ENCODE measurements around the gene SPOP. TPM values are rescaled to one million over a fixed set of nuclear protein-coding genes. Genes with fewer than 3 reads are reported as not detected.

SPOP gene
- total RNA-seq, 1 donor from 2014 or later, result 58.0 TPM

DNA sequence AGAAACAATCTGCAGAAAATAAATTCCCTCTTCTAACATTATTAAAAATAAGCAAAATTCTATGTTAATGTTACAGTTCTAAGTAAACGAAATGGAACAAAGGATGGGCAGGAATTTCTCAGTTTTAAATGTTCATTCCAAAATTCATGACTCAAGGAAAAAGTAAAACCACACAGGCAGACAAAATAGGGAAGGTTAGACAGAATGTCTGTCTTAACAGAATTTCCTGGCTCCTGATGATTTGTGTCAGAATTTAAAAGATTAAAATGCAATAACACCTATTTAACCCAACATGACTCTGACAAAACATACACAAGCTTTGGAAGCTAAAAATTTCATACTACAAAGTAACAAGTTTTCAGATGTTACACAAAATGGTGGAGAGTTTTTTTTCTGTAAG is 42.8 kb downstream of the SPOP start:
- Mint-ChIP-seq H3K4me1 (ENCODE audit: low read depth) (peaks cover 3% of the 10 kb centered on the region), H3K9me3 (ENCODE audit: low read depth) (no peaks in the 10 kb centered on the region), H3K27me3 (no peaks in the 10 kb centered on the region), H3K36me3 (ENCODE audit: insufficient read depth) (peaks cover 5% of the 10 kb centered on the region), H3K4me3 (ENCODE audit: low read depth) (no peak overlapping the region), H3K27ac (no peak overlapping the region)
- TF ChIP-seq, protein P1, sequence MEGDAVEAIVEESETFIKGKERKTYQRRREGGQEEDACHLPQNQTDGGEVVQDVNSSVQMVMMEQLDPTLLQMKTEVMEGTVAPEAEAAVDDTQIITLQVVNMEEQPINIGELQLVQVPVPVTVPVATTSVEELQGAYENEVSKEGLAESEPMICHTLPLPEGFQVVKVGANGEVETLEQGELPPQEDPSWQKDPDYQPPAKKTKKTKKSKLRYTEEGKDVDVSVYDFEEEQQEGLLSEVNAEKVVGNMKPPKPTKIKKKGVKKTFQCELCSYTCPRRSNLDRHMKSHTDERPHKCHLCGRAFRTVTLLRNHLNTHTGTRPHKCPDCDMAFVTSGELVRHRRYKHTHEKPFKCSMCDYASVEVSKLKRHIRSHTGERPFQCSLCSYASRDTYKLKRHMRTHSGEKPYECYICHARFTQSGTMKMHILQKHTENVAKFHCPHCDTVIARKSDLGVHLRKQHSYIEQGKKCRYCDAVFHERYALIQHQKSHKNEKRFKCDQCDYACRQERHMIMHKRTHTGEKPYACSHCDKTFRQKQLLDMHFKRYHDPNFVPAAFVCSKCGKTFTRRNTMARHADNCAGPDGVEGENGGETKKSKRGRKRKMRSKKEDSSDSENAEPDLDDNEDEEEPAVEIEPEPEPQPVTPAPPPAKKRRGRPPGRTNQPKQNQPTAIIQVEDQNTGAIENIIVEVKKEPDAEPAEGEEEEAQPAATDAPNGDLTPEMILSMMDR (IDR thresholded peaks at IDR 0.05; ENCODE audit: unreplicated experiment), result no peak
- no peak for DNase-seq (ENCODE audit: low spot score, unreplicated experiment)

DNA sequence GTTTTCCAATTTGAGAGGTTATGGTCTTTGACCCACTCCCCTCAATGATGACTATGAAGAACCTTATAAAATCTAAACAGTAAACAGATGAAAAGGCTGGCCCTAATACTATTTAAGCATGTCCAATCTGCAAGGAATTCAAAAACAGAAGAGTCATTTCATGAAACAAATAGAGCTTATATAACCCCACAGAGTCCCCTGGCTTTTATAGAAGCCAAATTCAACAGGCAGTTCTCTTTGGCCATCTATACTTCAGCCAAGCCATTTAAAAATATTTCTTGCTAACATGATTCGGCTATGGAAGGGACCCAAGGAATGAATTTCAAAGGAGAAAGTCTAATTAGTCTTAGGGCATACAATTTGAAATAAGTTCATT is 43.4 kb downstream of the SPOP start:
- Mint-ChIP-seq H3K36me3 (ENCODE audit: insufficient read depth) (peaks cover 5% of the 10 kb centered on the region), H3K27me3 (no peaks in the 10 kb centered on the region), H3K27ac (no peak overlapping the region), H3K4me1 (ENCODE audit: low read depth) (peaks cover 5% of the 10 kb centered on the region), H3K9me3 (ENCODE audit: low read depth) (no peaks in the 10 kb centered on the region), H3K4me3 (ENCODE audit: low read depth) (no peak overlapping the region)
- TF ChIP-seq, protein P1 (IDR thresholded peaks at IDR 0.05; ENCODE audit: unreplicated experiment), result no peak
- DNase-seq (ENCODE audit: low spot score, unreplicated experiment), result no peak

DNA sequence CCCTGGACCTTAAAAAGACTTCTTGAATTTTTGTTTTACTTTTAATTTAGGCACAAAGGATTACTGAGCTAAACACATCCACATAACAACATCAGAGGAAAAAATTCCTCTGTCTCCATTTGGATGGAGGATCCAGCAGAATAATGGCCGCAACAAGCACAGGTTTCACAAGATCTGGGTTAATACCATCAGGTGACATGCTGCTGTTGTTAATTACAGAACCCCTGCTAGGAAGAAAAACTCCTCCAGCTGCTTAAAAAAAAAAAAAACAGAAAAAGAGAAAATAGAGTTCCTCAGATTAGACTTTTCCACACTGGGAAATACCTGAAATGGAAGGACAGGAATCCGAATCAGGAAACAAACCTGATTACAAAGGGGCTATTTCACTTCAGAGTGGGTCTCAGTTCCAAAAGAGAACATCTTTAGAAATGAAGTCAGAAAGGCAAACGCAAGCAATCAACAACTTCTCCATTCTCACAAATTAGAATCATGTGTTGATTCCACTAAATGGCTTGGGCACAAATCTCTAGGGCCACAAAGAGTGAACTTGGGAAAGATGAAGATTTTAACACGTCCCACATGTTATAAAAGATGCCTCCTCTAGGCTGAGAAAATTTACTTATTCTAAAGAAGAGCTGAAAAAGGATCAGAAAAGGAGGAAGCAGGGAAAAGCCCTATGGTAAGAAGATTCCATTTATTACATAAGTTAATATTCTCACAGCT is 44.0 kb downstream of the SPOP start:
- no peak for DNase-seq (ENCODE audit: low spot score, unreplicated experiment)
- H3K4me3 Mint-ChIP-seq (ENCODE audit: low read depth), result no peak overlapping the region
- H3K27me3 Mint-ChIP-seq, result no peaks in the 10 kb centered on the region
- no peak overlapping the region for H3K27ac Mint-ChIP-seq
- TF ChIP-seq, protein P1 (IDR thresholded peaks at IDR 0.05; ENCODE audit: unreplicated experiment), result no peak
- H3K4me1 Mint-ChIP-seq (ENCODE audit: low read depth), result peaks cover 6% of the 10 kb centered on the region
- H3K36me3 Mint-ChIP-seq (ENCODE audit: insufficient read depth), result peaks cover 5% of the 10 kb centered on the region
- no peaks in the 10 kb centered on the region for H3K9me3 Mint-ChIP-seq (ENCODE audit: low read depth)

DNA sequence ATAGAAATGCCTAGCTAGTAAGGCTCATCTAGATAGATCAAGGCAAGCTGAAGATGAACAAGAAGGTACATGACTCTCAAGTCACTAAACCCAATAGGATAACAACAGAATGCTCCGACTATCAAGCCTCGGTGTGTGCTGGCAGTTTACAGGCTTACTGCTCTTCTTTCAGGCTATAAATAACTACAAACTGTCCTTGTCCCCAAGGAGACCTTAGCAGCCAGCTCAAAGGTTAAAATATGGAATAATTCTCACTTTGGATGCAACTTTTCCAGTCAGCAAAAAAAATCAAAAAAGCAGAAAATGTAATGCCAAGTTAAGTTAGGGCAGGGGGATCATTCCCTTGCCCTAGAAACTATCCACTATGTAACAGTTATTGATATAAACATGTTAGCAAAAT is 44.6 kb downstream of the SPOP start:
- Mint-ChIP-seq H3K4me3 (ENCODE audit: low read depth) (no peak overlapping the region), H3K27ac (no peak overlapping the region), H3K27me3 (no peaks in the 10 kb centered on the region), H3K36me3 (ENCODE audit: insufficient read depth) (peaks cover 2% of the 10 kb centered on the region), H3K9me3 (ENCODE audit: low read depth) (no peaks in the 10 kb centered on the region), H3K4me1 (ENCODE audit: low read depth) (peaks cover 9% of the 10 kb centered on the region)
- DNase-seq (ENCODE audit: low spot score, unreplicated experiment), result no peak
- TF ChIP-seq, protein P1 (IDR thresholded peaks at IDR 0.05; ENCODE audit: unreplicated experiment), result no peak

DNA sequence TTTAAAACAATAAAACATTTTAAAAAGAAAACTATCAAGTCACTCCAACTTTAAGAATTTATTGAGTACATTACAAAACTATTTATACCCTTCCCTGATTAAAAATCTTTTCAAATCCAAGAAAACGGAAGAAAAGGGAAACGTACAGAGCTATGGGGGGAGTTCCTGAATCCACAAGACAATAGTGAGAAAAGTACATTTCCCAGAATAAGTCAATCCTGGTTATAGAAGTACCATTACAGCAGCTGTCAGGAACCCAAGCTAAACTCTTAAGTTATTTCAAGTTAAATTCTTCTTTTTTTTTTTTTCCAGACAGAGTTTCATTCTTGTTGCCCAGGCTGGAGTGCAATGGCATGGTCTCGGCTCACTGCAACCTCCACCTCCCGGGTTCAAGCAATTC is 45.7 kb downstream of the SPOP start:
- no peak for DNase-seq (ENCODE audit: low spot score, unreplicated experiment)
- peaks cover 11% of the 10 kb centered on the region for H3K4me1 Mint-ChIP-seq (ENCODE audit: low read depth)
- H3K27ac Mint-ChIP-seq, result no peak overlapping the region
- no peaks in the 10 kb centered on the region for H3K36me3 Mint-ChIP-seq (ENCODE audit: insufficient read depth)
- H3K4me3 Mint-ChIP-seq (ENCODE audit: low read depth), result no peak overlapping the region
- no peaks in the 10 kb centered on the region for H3K9me3 Mint-ChIP-seq (ENCODE audit: low read depth)
- no peaks in the 10 kb centered on the region for H3K27me3 Mint-ChIP-seq
- TF ChIP-seq, protein P1 (IDR thresholded peaks at IDR 0.05; ENCODE audit: unreplicated experiment), result no peak
